Measurements from ENCODE around the gene SH3PXD2B. TPM values are rescaled to one million over a fixed set of nuclear protein-coding genes. Genes with fewer than 3 reads are reported as not detected.
"Not testable (repeated sequence)": the region's sequence is repeated elsewhere in the genome, so short reads cannot be mapped to it uniquely, and the experiment has no call there.

The SH3PXD2B gene
- total RNA-seq, 6 donors from 2014 or later = 17.1 to 55.5 (median 43.2) TPM

- H3K27ac ChIP-seq = no peak overlapping the region
- peaks cover 0 to 72% (median 16%) of the 10 kb centered on the region in 4 donors for H3K36me3 ChIP-seq
- DNase-seq = no peak
- H3K4me1 ChIP-seq = no peaks in the 10 kb centered on the region
- TF ChIP-seq POLR2A (IDR thresholded peaks at IDR 0.05) = no peak
- TF ChIP-seq POLR2AphosphoS5 (IDR thresholded peaks at IDR 0.05) = no peak
- TF ChIP-seq EP300 (IDR thresholded peaks at IDR 0.05) = no peak
- no peak for TF ChIP-seq CTCF (IDR thresholded peaks at IDR 0.05)
- H3K4me3 ChIP-seq = no peak overlapping the region
- H3K9me3 ChIP-seq = no peaks in the 10 kb centered on the region
- WGBS, 2 donors = 80 to 86% methylated on average over 5 to 8 of the region's 8 CpGs
- no peaks in the 10 kb centered on the region for H3K27me3 ChIP-seq
- no peak for ATAC-seq (ENCODE audit: low FRiP score in 2 of 2)
These were observed 101.0 kb downstream of the SH3PXD2B start for GRCh38 chr5:172353271-172353812.

- not testable (repeated sequence) for H3K4me3 ChIP-seq; H3K9me3 ChIP-seq; H3K4me1 ChIP-seq; ATAC-seq (ENCODE audit: low FRiP score in 2 of 2); H3K27me3 ChIP-seq; H3K27ac ChIP-seq; DNase-seq
- WGBS, 2 donors = 90 to 92% methylated on average over 7 of the region's 7 CpGs
- H3K36me3 ChIP-seq = peaks cover 0 to 69% (median 14%) of the 10 kb centered on the region in 4 donors
These were observed 101.8 kb downstream of the SH3PXD2B start for GRCh38 chr5:172352526-172352925.

GRCh38 chr5:172351240-172351778 lies 103.0 kb downstream of the SH3PXD2B start:
- Histone ChIP-seq H3K27me3 (no peaks in the 10 kb centered on the region), H3K9me3 (no peaks in the 10 kb centered on the region), H3K36me3 (peaks cover 3 to 71% (median 20%) of the 10 kb centered on the region in 4 donors), H3K4me3 (no peak overlapping the region), H3K4me1 (no peaks in the 10 kb centered on the region), H3K27ac (no peak overlapping the region)
- no peak for DNase-seq
- 95 to 100% methylated on average over 3 of the region's 3 CpGs for WGBS, 2 donors
- ATAC-seq (ENCODE audit: low FRiP score in 2 of 2) = no peak
- TF ChIP-seq POLR2A (IDR thresholded peaks at IDR 0.05) (no peak), EP300 (IDR thresholded peaks at IDR 0.05) (no peak), CTCF (IDR thresholded peaks at IDR 0.05) (no peak), POLR2AphosphoS5 (IDR thresholded peaks at IDR 0.05) (no peak)

GRCh38 chr5:172350212-172351181 lies 103.8 kb downstream of the SH3PXD2B start:
- Histone ChIP-seq H3K4me1 (no peaks in the 10 kb centered on the region), H3K27ac (no peak overlapping the region), H3K36me3 (peaks cover 3 to 73% (median 20%) of the 10 kb centered on the region in 4 donors), H3K9me3 (no peaks in the 10 kb centered on the region), H3K4me3 (no peak overlapping the region), H3K27me3 (no peaks in the 10 kb centered on the region)
- 89 to 96% methylated on average over 21 to 25 of the region's 26 CpGs for WGBS, 2 donors
- ATAC-seq (ENCODE audit: low FRiP score in 2 of 2) (no peak), DNase-seq (peak in 1 of 2 donors; percentile 66)
- TF ChIP-seq CTCF (IDR thresholded peaks at IDR 0.05) (no peak), EP300 (IDR thresholded peaks at IDR 0.05) (no peak), POLR2A (IDR thresholded peaks at IDR 0.05) (no peak), POLR2AphosphoS5 (IDR thresholded peaks at IDR 0.05) (no peak)

- H3K36me3 ChIP-seq = peaks cover 3 to 73% (median 17%) of the 10 kb centered on the region in 4 donors
- H3K27me3 ChIP-seq; H3K4me1 ChIP-seq; H3K4me3 ChIP-seq; H3K27ac ChIP-seq; H3K9me3 ChIP-seq; DNase-seq; ATAC-seq (ENCODE audit: low FRiP score in 2 of 2): not testable (repeated sequence)
- 85 to 97% methylated on average over 5 of the region's 5 CpGs for WGBS, 2 donors
These were observed 105.6 kb downstream of the SH3PXD2B start for GRCh38 chr5:172348733-172349132.

All from upper lobe of left lung (tissue), 6 donors.